ENCODE data around the gene LOC101059915.
"Not testable (repeated sequence)": the region's sequence is repeated elsewhere in the genome, so short reads cannot be mapped to it uniquely, and the experiment has no call there.

LOC101059915 gene

DNA sequence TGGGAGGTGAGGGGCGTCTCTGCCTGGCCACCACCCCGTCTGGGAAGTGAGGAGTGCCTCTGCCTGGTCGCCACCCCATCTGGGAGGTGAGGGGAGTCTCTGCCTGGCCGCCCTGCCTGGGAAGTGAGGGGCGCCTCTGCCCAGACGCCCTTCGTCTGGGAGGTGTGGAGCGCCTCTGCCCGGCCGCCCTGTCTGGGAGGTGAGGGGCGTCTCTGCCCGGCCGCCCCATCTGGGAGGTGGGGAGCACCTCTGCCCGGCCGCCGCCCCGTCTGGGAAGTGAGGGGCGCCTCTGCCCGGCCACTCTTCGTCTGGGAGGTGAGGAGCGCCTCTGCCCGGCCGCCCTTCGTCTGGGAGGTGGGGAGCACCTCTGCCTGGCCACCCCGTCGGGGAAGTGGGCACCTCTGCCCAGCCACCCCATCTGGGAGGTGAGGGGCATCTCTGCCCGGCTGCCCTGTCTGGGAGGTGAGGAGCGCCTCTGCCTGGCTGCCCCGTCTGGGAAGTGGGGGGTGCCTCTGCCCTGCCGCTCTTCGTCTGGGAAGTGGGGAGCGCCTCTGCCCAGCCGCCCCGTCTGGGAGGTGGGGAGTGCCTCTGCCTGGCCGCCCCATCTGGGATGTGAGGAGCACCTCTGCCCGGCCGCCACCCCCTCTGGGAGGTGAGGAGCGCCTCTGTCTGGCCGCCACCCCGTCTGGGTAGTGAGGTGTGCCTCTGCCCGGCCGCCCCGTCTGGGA lies 8.9 kb downstream of the LOC101059915 start:
- not testable (repeated sequence) for DNase-seq

DNA sequence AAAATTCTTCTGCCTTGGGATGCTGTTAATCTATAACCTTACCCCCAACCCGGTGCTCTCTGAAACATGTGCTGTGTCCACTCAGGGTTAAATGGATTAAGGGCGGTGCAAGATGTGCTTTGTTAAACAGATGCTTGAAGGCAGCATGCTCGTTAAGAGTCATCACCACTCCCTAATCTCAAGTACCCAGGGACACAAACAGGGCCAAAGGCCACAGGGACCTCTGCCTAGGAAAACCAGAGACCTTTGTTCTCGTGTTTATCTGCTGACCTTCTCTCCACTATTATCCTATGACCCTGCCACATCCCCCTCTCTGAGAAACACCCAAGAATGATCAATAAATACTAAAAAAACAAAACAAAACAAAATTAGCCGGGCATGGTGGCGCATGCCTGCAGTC lies 9.8 kb downstream of the LOC101059915 start:
- DNase-seq = not testable (repeated sequence)

DNA sequence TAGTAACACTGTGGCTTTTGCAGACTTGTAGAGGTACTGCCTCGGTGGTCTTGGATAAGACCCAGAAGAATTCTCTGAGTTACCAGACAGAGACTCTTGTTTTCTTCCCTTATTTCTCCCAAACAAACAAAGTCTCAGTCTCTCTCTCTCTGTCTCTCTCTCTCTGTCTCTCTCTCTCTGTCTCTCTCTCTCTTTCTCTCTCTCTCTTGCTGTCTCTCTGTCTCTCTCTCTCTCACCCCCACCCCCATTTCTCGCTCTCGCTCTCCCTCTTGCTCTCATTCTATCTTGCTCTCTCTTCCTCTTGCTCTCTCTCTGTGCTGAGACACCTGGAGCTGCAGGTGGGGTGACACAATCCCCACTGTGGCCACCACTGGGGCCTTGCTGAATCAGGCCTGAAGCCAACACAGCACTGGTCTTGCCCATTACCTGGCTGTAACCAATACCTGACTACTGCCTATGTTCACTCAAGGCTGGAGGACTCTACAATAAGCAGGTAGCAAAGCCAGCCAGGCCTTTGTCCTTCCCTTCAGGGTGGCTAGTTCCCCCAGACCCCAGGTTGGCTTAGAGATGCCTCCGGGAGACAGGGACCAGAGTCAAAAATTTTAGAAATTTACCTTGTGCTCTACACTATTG lies 12.3 kb downstream of the LOC101059915 start:
- DNase-seq = no peak

DNA sequence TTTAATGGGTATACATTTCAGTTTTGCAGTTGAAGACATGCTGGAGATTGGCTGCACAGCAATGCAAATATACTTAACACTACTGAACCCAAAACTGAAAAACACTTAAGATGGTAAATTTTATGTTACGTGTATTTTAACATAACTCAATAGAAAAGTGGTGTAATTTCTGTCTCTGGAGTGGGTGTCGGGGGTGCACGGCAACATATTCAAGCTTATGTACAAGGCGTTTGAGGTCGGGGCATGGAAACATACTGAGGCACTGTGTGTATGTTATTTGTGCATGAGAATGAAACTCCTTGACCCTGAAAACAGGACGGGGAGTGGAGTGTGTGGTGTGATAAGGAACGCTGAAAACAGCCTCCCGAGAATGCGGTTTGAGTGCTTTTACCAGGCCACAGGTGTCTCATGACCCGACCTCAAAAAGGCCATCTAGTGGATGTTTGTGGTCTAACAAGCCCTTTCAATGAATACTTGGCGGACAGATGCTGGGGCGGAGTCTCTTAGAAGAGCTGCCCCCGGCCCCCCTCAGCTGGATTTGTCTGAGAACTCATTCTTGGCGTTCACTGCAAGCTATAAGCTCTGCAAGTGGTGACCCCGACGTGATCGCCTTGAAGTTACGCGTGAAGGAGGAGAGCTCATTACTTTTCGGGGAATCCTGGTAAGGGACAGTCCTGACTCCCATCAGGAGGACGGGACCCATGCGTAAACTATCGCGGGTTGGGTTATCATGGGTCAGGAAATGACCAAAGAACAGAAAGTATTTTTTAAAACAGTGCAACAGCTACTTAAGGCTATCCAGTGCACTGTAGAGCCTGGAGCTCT lies 29.5 kb downstream of the LOC101059915 start:
- DNase-seq = not testable (repeated sequence)

DNA sequence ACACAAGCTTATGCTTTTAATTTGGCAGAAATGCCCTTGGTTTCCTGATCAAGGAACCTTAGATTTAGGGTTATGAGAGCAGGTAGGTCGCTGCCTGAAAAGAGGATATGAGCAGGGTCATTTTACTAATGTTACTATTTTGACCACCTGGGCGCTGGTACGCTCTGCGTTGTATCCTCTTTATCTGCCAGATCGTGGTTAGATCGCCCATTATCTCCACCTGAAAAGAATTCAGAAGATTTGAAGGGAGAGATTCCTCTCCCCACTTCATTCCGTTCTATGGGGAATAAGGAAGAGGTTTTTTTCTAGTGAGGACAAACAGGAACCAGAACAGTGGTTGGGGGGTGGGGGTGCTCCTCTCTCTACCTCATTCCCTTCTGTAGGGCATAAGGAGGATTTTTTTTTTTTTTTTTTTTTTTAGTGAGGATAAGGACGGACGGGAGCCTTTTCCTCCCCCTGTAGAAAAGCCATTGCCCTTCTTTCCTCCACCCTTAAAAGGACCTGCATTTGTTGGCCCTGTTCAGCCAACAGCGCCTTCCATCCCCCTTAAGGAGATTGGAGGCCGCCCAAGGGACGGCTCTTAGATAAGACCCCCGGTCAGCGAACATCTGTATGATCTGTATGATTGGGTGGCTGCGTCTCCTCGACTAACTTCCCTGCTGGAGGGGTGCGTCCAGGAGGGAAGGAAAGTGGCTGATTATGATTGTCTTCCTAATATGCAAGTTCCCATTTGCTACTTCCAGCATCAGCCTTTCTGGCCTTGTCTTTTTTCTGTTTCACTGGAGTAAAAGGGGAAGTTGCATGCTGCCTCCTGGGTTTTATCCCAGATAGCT lies 30.3 kb downstream of the LOC101059915 start:
- not testable (repeated sequence) for DNase-seq

DNA sequence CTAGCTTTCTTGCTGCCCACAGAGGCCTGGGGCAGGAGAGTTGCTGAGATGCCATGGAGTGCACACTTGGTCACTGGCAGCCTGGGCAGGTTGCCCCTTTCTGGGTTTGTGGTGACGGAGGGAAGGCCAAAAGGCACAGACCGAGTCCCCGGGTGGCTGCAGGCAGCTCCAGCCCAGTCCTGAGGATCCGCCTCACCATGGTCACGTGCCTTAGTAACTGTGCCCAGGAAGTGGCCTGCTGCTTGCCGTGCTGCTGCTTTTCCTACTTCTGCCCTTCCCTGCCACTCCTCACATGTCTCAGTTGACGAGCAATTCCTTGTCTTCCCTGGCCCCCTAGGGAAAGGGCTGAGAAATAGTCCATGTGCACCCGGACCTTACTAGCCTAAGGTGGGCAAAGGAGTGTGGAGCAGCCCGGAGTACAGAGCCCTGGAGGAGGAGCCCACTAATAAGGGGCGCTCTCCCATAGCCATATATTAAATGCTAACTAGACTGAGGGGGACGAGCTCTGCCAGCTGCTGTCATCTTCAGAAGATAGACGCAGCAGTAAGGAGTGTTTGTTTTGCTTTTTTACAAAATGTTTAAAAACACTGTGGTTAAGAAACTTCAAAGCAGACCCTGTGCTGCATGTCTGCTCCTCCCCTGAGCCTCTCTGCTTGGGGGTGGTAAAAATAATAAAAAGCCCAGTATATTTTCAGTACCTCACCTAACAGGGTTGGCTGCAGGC lies 31.1 kb downstream of the LOC101059915 start:
- DNase-seq = not testable (repeated sequence)

DNA sequence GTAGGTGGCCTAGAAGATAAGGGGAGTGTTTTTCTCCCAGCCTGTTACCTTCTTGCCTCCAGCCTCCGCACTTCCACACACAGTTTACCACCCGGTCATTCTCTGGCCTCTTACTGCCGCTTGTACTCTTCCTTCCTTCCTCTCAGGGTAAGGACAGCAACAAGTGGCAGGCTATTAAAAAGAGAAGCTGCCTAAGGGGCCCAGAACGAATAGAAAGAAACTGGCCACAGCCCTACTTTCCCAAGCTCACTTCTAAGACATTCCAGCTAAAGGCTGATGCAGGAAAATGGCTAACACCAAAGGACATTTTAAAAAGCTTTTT lies 31.6 kb downstream of the LOC101059915 start:
- DNase-seq = not testable (repeated sequence)

DNA sequence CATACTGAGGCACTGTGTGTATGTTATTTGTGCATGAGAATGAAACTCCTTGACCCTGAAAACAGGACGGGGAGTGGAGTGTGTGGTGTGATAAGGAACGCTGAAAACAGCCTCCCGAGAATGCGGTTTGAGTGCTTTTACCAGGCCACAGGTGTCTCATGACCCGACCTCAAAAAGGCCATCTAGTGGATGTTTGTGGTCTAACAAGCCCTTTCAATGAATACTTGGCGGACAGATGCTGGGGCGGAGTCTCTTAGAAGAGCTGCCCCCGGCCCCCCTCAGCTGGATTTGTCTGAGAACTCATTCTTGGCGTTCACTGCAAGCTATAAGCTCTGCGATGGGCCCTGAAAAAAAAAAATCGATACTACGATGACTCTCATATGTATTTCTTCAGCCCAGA lies 35.5 kb downstream of the LOC101059915 start:
- not testable (repeated sequence) for DNase-seq

DNA sequence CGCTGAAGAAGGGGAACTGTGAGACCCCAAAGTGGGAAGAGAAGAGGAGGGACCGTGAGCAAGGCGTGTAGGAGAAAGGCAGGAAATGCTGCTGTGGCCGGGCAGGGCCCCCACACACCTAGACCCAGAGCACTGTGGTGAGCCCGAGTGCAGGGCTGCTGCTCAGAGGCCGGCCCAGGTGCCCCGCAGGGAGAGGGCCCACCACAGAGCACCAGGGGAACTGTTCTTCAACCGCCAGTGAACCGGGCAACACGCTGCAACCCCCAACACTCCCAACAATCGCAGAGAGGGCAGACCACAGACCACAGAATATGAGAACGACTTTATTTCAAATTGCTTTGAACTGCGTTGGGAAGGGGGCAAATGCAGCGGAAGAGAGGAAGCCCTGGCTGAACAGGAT lies 46.7 kb downstream of the LOC101059915 start:
- not testable (repeated sequence) for DNase-seq

DNA sequence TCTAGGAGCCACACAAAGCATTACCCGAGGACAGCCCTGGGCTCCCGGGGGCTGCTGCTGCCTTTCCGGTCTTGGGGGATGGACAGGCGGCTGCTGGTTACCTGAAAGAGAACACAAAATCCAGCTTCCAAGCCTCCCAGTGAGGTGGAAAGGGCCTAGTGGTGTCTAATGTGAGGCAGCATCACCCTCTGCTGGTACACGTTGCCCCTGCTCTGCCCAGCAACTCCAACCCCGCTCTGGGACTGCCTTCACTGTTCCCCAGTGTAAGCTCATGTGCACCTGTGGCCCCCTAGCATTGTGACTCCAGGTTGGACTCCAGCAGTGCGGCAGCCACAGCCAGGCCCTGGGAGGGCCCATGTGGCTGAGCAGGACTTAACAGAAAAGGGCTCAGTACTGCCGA lies 48.2 kb downstream of the LOC101059915 start:
- not testable (repeated sequence) for DNase-seq

DNA sequence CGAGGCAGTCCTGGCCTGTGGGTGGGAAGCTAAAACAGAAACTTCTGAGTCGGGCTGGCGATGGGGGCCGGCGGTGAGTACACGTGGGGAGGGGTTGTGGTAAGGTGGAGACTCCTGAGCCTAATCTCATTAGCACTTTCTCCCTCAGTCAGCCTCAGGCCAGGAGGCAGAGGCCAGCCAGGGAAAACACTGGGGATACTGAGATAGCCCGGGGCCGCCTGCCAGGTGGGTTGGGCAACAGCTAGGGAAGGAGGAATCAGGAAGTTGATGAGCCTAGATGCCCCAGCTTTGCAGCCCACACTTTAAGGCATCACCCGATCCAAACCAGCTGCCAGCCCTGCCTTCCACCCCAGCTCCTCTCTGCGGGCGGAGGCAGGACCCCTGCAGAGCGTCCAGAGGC lies 49.0 kb downstream of the LOC101059915 start:
- DNase-seq = not testable (repeated sequence)

DNA sequence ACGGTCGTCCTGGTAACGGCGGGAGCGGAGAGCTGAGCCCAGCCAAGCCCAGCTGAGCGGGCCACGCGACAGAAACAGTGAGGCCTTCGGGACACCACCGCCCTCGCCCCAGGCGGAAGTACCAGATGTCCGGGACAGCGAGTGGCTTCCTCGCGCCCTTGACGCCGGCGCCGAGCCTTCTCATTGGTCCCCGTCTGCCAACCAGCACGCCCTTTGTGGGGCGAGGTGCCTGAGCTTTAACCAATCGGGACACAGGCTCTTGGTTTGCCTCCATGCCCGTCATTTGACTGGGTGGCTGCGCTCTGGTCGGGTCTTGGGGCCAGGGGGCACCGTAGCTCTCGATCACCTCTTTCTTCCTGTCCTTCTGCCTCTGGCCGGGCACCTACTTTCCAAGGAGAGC lies 50.8 kb downstream of the LOC101059915 start, which contains the start of gene CXorf49:
CXorf49 (minus strand) TSS at position 101 of the 400 bp plus-strand sequence. CDS start 134 bp downstream, outside the sequence.
- not testable (repeated sequence) for DNase-seq

DNA sequence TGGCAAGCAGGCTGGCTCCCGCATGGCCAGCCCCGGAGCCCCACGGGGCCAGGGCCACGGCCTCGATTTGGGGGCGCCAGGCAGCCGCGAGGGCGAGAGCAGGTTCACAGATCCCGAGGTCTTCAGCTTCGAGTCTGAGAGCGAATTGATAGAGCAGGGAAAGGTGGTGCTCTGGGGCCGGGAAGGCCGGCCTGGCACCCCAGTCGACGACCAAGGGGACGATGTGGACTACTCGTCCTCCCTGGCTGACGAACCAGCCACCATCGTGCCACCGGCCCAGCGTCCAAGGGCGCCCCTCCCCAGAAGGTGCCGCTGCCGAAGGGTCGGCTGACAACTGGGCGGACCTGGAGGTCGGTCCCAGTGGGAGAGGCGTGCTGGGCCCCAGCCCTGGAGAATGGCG lies 51.8 kb downstream of the LOC101059915 start:
- DNase-seq = not testable (repeated sequence)

DNA sequence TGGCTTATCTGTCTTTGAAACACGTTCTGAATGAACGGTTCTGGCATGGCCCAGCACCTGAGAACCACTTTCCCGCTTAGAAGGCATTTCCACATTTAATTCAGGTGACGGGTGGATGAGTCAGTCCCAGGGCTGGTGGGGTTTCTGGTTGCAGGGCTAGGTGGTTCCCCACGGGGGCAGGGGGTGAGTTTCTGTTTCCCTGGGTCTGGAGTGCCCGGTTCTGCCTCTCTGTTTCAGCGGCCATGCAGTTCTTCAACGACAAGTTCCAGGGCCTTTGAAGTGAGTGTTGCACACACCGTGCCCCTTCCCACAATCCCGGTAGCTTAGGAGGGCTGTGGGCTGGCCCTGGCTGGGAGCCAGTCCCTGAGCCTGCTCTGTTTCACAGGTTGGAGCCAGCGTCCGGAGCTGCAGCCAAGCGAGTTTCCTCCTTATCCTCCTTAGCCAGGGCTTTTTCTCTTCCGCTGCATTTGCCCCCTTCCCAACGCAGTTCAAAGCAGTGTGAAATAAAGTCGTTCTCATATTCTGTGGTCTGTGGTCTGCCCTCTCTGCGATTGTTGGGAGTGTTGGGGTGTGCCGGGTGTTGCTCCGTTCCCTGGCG lies 53.0 kb downstream of the LOC101059915 start:
- not testable (repeated sequence) for DNase-seq
